K562 (cell line): ENCODE data around the gene FBLIM1. TPM values are rescaled to one million over a fixed set of nuclear protein-coding genes. Genes with fewer than 3 reads are reported as not detected.

Experiments
- CHD1 ChIP-seq: fragments of 200-600 bp; sonication (generic); IDR thresholded peaks from one replicate; pipeline ENCODE4 v1.6.1; 2012; ENCODE audit warnings: mild to moderate bottlenecking, moderate library complexity, low read length, inconsistent platforms
- CSDE1 ChIP-seq, 2 experiments: fragments of 450-650 bp; IDR thresholded peaks; 2 replicates each; pipeline ENCODE4 v1.6.1; 2016; ENCODE audit warnings: mild to moderate bottlenecking in 1 of 2
- ELF4 ChIP-seq: fragments of 450-650 bp; formaldehyde crosslinking; IDR thresholded peaks from 2 replicates; pipeline ENCODE4 v1.4.0; 2022; ENCODE audit warnings: missing genetic modification characterization
- HES1 ChIP-seq: fragments of 450-650 bp; IDR thresholded peaks from 2 replicates; pipeline ENCODE4 v1.6.1; 2016; ENCODE audit warnings: low read depth, mild to moderate bottlenecking, moderate library complexity
- HNRNPL ChIP-seq: fragments of 200-400 bp; formaldehyde crosslinking; IDR thresholded peaks from 2 replicates; pipeline ENCODE4 v1.6.1; 2017; ENCODE audit warnings: low read depth, mild to moderate bottlenecking, low read length
- MYBL2 ChIP-seq, 2 experiments: fragments of 450-650 bp in 1 of 2; sonication (generic) in 1 of 2; formaldehyde crosslinking in 1 of 2; IDR thresholded peaks; 2 replicates each; pipeline versions ENCODE4 v1.6.1 to v1.8.1; 2017 to 2022; ENCODE audit warnings: borderline replicate concordance in 1 of 2, inconsistent platforms in 1 of 2, low read depth in 1 of 2, mild to moderate bottlenecking in 1 of 2, missing genetic modification reagents in 1 of 2, moderate library complexity in 1 of 2
- NKRF ChIP-seq: fragments of 450-650 bp; IDR thresholded peaks from 2 replicates; pipeline ENCODE4 v1.6.1; 2016; ENCODE audit warnings: borderline replicate concordance
- NR1H2 ChIP-seq: sonication (generic); formaldehyde crosslinking; IDR thresholded peaks from 2 replicates; pipeline ENCODE4 v1.4.0; 2020; ENCODE audit warnings: mild to moderate bottlenecking, missing genetic modification reagents
- NR2C1 ChIP-seq, 2 experiments: fragments of 450-650 bp; IDR thresholded peaks; 2 replicates each; pipeline ENCODE4 v1.6.1; 2017; ENCODE audit warnings: mild to moderate bottlenecking in 2 of 2, antibody characterized with exemption in 1 of 2, inconsistent platforms in 1 of 2, missing compliant biosample characterization in 1 of 2, missing genetic modification characterization in 1 of 2
- NR4A1 ChIP-seq, 2 experiments: fragments of 250-450 bp in 1 of 2; fragments of 450-650 bp in 1 of 2; sonication (Bioruptor Pico) in 1 of 2; IDR thresholded peaks; 2 replicates each; pipeline versions ENCODE4 v1.4.0 to v1.6.1; 2016 to 2020; ENCODE audit warnings: mild to moderate bottlenecking in 2 of 2, missing compliant biosample characterization in 1 of 2, missing genetic modification characterization in 1 of 2, moderate library complexity in 1 of 2
- PHF8 ChIP-seq: fragments of 200-600 bp; sonication (generic); IDR thresholded peaks from 2 replicates; pipeline ENCODE4 v1.6.1; 2012; ENCODE audit warnings: mixed run types, mild to moderate bottlenecking, inconsistent platforms, low read length, moderate library complexity, borderline replicate concordance
- POLR2A ChIP-seq: fragments of 450-650 bp; conservative IDR thresholded peaks from 2 replicates; pipeline ENCODE4 v1.6.1; 2016
- RAD51 ChIP-seq: fragments of 450-650 bp; IDR thresholded peaks from 2 replicates; pipeline ENCODE4 v1.7.1; 2016; ENCODE audit warnings: low read depth, mild to moderate bottlenecking, borderline replicate concordance
- RBM17 ChIP-seq: fragments of 200-400 bp; formaldehyde crosslinking; IDR thresholded peaks from 2 replicates; pipeline ENCODE4 v1.6.1; 2017; ENCODE audit warnings: low read depth, mild to moderate bottlenecking, low read length, borderline replicate concordance
- SMAD3 ChIP-seq: fragments of 450-650 bp; formaldehyde crosslinking; conservative IDR thresholded peaks from 2 replicates; pipeline ENCODE4 v1.4.0; 2020; ENCODE audit warnings: mild to moderate bottlenecking
- STAT6 ChIP-seq: sonication (generic); formaldehyde crosslinking; IDR thresholded peaks from 2 replicates; pipeline ENCODE4 v1.8.1; 2023; ENCODE audit warnings: mild to moderate bottlenecking, missing genetic modification reagents
- TAF7 ChIP-seq: fragments of 450-650 bp; IDR thresholded peaks from 2 replicates; pipeline ENCODE4 v1.6.1; 2016; ENCODE audit warnings: missing genetic modification characterization, missing compliant biosample characterization
- ZBTB17 ChIP-seq: fragments of 450-650 bp; formaldehyde crosslinking; IDR thresholded peaks from 2 replicates; pipeline ENCODE4 v1.4.0; 2020; ENCODE audit warnings: mild to moderate bottlenecking
- ZBTB26 ChIP-seq: fragments of 450-650 bp; formaldehyde crosslinking; IDR thresholded peaks from 2 replicates; pipeline ENCODE4 v1.4.0; 2022; ENCODE audit warnings: missing genetic modification characterization
- ZNF583 ChIP-seq: fragments of 250-450 bp; sonication (Bioruptor Pico); IDR thresholded peaks from 2 replicates; pipeline ENCODE4 v1.4.0; 2020
- ZNF77 ChIP-seq: fragments of 250-450 bp; sonication (Bioruptor Pico); IDR thresholded peaks from 2 replicates; pipeline ENCODE4 v1.5.0; 2020
- polyA plus RNA-seq, 8 experiments: library from polyadenylated mRNA; depleted of rRNA in 4 of 8; stranded (reverse) in 5 of 8; unstranded in 3 of 8; fragments of >200 nt; fragmentation: Nextera tagmentation in 2 of 8; fragmentation: Illumina TruSeq in 1 of 8; extraction: Ambion mirVana in 2 of 8; extraction: Trizol in 1 of 8; gene quantifications; 2 replicates each; pipeline versions ENCODE4 v1.2.1 to v1.2.3, GENCODE V29; 2011 to 2014; ENCODE audit warnings: inconsistent platforms in 1 of 8, missing spikeins in 1 of 8
- total RNA-seq, 7 experiments: library from RNA; depleted of rRNA in 6 of 7; stranded (reverse); fragments of >200 nt in 6 of 7; fragmentation: Illumina TruSeq in 2 of 7; extraction: Trizol in 2 of 7; gene quantifications; 2 replicates each; pipeline versions ENCODE4 v1.2.1 to v1.2.3, GENCODE V29; 2011 to 2021; ENCODE audit warnings: low replicate concordance in 1 of 7

Gene FBLIM1
- total and polyA plus RNA-seq, 9 of the 15 experiments (the other 6 are each of a cell fraction or from before 2014, with no cell fraction given), result 0.14 to 0.24 TPM; not detected in 7

- TF ChIP-seq NKRF (peak; percentile 44; the same call in 1 of the 2 replicates), HNRNPL (no peak), HES1 (peak; percentile 38; the same call in 1 of the 2 replicates), ELF4 (0 out of 2 replicates have a peak, but pooled peaks have one; percentile 41), RBM17 (no peak), PHF8 (peak; percentile 63; the same call in 1 of the 2 replicates), NR1H2 (CRISPR knock-in tag) (0 out of 2 replicates have a peak, but pooled peaks have one; percentile 26), ZNF77 (CRISPR knock-in tag) (no peak), CSDE1 (IDR thresholded peaks at IDR 0.05) (0 out of 4 replicates have a peak, but pooled peaks of 1 of the 2 experiments have one; percentile 13), CHD1 (peak; percentile 87), NR4A1 (CRISPR knock-in tag; IDR thresholded peaks at IDR 0.05) (peak; percentile 74; the same call in 1 of the 2 replicates), NR4A1 (tag; IDR thresholded peaks at IDR 0.05) (no peak), RAD51 (no peak), NR2C1 (IDR thresholded peaks at IDR 0.05) (no peak), NR2C1 (tag; IDR thresholded peaks at IDR 0.05) (0 out of 2 replicates have a peak, but pooled peaks have one; percentile 5), MYBL2 (IDR thresholded peaks at IDR 0.05; ENCODE audit: low read depth) (no peak), MYBL2 (CRISPR knock-in tag; IDR thresholded peaks at IDR 0.05; ENCODE audit: borderline replicate concordance) (no peak), POLR2A (peak; percentile 63; the same call in 1 of the 2 replicates), TAF7 (tag) (peak; percentile 20; the same call in 1 of the 2 replicates), STAT6 (CRISPR knock-in tag) (peak; percentile 60), SMAD3 (CRISPR knock-in tag) (0 out of 2 replicates have a peak, but pooled peaks have one; percentile 7), ZBTB17 (CRISPR knock-in tag) (peak; percentile 44; the same call in 1 of the 2 replicates), ZNF583 (CRISPR knock-in tag) (peak; percentile 67; the same call in 1 of the 2 replicates), ZBTB26 (peak; percentile 73; the same call in 1 of the 2 replicates)
Observed at GRCh38 chr1:15835205-15835740, 76.7 kb downstream of the FBLIM1 start (continued).
